ENCODE data around the gene MAP7. TPM values are rescaled to one million over a fixed set of nuclear protein-coding genes. Genes with fewer than 3 reads are reported as not detected.

MAP7 gene
- total RNA-seq, 6 experiments from 2014 or later: 0.14 to 0.65 (median 0.51) TPM

DNA sequence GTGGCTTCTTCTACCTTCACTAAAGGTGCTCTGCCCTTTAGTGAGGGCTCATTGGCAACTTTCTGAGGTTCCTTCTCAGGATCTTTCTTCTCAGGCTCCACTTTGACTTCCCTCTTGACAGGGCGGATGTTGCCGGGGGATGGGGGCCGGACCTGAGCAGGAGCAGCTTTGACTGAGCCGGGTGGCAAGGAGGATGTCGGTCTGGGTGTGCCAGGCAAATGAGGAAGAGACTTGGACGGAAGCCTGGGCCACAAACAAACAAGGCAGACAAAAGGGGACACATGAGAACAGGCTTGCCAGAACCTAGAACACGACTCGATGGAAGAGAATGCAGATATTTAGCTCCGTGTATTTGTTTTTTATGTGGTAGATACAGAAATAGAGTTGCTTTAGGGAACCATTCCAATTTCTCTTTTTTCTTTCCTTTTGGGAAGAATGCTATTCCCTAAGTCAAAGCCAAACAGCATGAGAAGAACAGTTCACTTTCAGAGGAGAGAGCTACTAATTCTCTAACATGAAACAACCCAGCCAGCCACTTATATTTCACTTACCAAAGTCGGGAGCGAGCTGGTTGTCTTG is 184.4 kb downstream of the MAP7 start:
- H3K27me3 Mint-ChIP-seq (ENCODE audit: insufficient read depth): peaks cover 15% of the 10 kb centered on the region
- TF ChIP-seq, protein P1, sequence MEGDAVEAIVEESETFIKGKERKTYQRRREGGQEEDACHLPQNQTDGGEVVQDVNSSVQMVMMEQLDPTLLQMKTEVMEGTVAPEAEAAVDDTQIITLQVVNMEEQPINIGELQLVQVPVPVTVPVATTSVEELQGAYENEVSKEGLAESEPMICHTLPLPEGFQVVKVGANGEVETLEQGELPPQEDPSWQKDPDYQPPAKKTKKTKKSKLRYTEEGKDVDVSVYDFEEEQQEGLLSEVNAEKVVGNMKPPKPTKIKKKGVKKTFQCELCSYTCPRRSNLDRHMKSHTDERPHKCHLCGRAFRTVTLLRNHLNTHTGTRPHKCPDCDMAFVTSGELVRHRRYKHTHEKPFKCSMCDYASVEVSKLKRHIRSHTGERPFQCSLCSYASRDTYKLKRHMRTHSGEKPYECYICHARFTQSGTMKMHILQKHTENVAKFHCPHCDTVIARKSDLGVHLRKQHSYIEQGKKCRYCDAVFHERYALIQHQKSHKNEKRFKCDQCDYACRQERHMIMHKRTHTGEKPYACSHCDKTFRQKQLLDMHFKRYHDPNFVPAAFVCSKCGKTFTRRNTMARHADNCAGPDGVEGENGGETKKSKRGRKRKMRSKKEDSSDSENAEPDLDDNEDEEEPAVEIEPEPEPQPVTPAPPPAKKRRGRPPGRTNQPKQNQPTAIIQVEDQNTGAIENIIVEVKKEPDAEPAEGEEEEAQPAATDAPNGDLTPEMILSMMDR (IDR thresholded peaks at IDR 0.05): no peak
- no peaks in the 10 kb centered on the region for H3K36me3 Mint-ChIP-seq (ENCODE audit: low read depth)
- H3K9me3 Mint-ChIP-seq: no peaks in the 10 kb centered on the region
- H3K4me3 Mint-ChIP-seq: no peak overlapping the region
- H3K4me1 Mint-ChIP-seq (ENCODE audit: low read depth): no peaks in the 10 kb centered on the region
- no peak overlapping the region for H3K27ac Mint-ChIP-seq
- no peak for DNase-seq

- TF ChIP-seq, protein P1 (IDR thresholded peaks at IDR 0.05): no peak
- Mint-ChIP-seq H3K9me3 (no peaks in the 10 kb centered on the region), H3K27me3 (ENCODE audit: insufficient read depth) (peaks cover 15% of the 10 kb centered on the region), H3K27ac (no peak overlapping the region), H3K4me3 (no peak overlapping the region), H3K36me3 (ENCODE audit: low read depth) (no peaks in the 10 kb centered on the region), H3K4me1 (ENCODE audit: low read depth) (no peaks in the 10 kb centered on the region)
- DNase-seq: no peak
Measured at GRCh38 chr6:136362421-136363356, 187.5 kb downstream of the MAP7 start.

DNA sequence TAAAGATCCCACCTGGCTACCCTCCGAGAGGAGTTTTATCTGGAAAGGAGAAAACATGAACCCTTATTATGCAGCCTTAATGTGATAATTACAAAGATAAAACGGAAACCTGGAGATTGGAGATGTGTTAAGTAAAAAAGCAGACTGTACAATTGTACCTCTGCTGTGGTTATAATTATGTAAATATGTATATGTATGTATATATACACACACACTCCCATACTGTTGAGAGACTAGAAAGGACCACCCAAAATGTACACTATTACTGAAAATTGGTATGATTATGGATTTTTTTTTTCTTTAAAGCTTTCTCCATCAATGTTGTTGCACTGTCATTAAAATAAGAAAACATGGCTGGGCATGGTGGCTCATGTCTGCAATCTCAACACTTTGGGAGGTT is 188.4 kb downstream of the MAP7 start:
- H3K27me3 Mint-ChIP-seq (ENCODE audit: insufficient read depth): peaks cover 15% of the 10 kb centered on the region
- no peak overlapping the region for H3K4me3 Mint-ChIP-seq
- no peak overlapping the region for H3K27ac Mint-ChIP-seq
- H3K36me3 Mint-ChIP-seq (ENCODE audit: low read depth): no peaks in the 10 kb centered on the region
- no peak for DNase-seq
- H3K9me3 Mint-ChIP-seq: no peaks in the 10 kb centered on the region
- no peaks in the 10 kb centered on the region for H3K4me1 Mint-ChIP-seq (ENCODE audit: low read depth)
- TF ChIP-seq, protein P1 (IDR thresholded peaks at IDR 0.05): no peak

DNA sequence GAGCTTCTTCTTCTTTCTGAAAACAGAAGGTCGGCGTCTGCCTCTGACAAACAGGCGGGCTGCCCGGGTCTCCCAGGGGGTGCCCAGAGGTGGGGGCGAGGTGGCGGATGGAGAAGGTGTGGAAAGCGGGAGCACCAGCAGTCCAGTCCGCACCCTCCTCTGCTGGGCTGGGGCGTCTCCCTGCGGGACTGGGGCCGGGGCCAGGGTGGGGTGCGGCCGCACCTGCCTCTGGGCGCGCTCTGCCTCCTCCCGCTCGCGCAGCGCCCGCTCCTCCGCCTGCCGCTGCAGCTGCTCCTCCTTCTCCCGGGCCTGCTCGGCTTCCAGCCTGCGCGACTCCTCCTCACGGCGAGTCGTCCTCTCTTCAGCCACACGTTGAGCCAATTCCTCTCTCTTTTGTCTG is 189.4 kb downstream of the MAP7 start:
- no peaks in the 10 kb centered on the region for H3K9me3 Mint-ChIP-seq
- TF ChIP-seq, protein P1 (IDR thresholded peaks at IDR 0.05): no peak
- no peak overlapping the region for H3K27ac Mint-ChIP-seq
- no peaks in the 10 kb centered on the region for H3K4me1 Mint-ChIP-seq (ENCODE audit: low read depth)
- H3K36me3 Mint-ChIP-seq (ENCODE audit: low read depth): no peaks in the 10 kb centered on the region
- no peak overlapping the region for H3K4me3 Mint-ChIP-seq
- peaks cover 15% of the 10 kb centered on the region for H3K27me3 Mint-ChIP-seq (ENCODE audit: insufficient read depth)
- no peak for DNase-seq

- H3K4me3 Mint-ChIP-seq: no peak overlapping the region
- no peak overlapping the region for H3K27ac Mint-ChIP-seq
- no peaks in the 10 kb centered on the region for H3K4me1 Mint-ChIP-seq (ENCODE audit: low read depth)
- no peak for DNase-seq
- H3K27me3 Mint-ChIP-seq (ENCODE audit: insufficient read depth): peaks cover 11% of the 10 kb centered on the region
- TF ChIP-seq, protein P1 (IDR thresholded peaks at IDR 0.05): no peak
- no peaks in the 10 kb centered on the region for H3K36me3 Mint-ChIP-seq (ENCODE audit: low read depth)
- H3K9me3 Mint-ChIP-seq: no peaks in the 10 kb centered on the region
Measured at GRCh38 chr6:136359851-136360250, 190.4 kb downstream of the MAP7 start.

Data from HFFc6 (cell line).